NCI-H345 treated with DMSO at 0.1 percent for 48 hours (cell line): ENCODE results near the gene AR.

Experiments
- DNase-seq: peaks from one replicate; lab custom pipeline; 2025; ENCODE audit not compliant: unreplicated experiment; lab: John Stamatoyannopoulos, UW

Gene AR, protein sequence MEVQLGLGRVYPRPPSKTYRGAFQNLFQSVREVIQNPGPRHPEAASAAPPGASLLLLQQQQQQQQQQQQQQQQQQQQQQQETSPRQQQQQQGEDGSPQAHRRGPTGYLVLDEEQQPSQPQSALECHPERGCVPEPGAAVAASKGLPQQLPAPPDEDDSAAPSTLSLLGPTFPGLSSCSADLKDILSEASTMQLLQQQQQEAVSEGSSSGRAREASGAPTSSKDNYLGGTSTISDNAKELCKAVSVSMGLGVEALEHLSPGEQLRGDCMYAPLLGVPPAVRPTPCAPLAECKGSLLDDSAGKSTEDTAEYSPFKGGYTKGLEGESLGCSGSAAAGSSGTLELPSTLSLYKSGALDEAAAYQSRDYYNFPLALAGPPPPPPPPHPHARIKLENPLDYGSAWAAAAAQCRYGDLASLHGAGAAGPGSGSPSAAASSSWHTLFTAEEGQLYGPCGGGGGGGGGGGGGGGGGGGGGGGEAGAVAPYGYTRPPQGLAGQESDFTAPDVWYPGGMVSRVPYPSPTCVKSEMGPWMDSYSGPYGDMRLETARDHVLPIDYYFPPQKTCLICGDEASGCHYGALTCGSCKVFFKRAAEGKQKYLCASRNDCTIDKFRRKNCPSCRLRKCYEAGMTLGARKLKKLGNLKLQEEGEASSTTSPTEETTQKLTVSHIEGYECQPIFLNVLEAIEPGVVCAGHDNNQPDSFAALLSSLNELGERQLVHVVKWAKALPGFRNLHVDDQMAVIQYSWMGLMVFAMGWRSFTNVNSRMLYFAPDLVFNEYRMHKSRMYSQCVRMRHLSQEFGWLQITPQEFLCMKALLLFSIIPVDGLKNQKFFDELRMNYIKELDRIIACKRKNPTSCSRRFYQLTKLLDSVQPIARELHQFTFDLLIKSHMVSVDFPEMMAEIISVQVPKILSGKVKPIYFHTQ

DNA sequence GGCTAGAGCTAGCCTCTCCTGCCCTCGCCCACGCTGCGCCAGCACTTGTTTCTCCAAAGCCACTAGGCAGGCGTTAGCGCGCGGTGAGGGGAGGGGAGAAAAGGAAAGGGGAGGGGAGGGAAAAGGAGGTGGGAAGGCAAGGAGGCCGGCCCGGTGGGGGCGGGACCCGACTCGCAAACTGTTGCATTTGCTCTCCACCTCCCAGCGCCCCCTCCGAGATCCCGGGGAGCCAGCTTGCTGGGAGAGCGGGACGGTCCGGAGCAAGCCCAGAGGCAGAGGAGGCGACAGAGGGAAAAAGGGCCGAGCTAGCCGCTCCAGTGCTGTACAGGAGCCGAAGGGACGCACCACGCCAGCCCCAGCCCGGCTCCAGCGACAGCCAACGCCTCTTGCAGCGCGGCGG is at the start of gene AR:
Gene AR, plus strand, starts transcription at position 204 of the 400 bp plus-strand sequence. CDS start 1,126 bp downstream, outside the sequence.
- DNase-seq: no peak

DNA sequence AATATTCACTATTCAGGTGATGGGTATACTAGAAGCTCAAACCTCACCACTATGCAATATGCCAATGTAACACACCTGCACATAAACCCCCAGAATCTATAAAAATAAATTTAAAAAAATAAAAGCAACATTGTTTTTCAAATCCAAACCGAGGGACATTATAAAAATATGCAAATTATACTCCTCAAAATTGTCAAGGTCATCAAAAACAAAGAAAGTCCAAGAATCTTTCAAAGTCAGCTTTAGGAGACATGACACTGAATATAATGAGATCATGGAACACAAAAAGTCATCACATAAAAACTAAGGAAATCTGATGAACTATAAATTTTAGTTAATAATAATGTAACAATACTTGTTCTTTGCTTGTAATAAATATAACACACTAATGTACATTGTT is 43.2 kb upstream of the AR start:
- no peak for DNase-seq

DNA sequence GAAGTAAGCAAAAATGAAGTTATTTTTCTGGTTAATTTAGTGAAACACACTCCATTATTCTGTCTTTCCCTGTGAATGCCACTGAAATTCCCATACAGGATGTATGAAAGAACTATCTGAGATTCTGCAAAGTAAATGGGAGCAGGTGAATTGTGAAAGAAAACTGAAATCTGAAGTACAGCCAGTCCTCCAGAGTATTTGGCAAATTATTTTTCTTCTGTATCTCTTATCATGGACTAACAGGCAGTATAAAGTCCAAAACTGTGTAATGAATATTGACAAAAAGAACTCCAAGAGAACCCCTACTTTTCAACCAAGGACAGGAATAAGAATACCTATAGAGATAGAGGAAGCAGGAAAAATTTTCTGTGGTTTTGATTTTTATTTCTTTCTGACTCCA is 40.8 kb upstream of the AR start:
- no peak for DNase-seq

DNA sequence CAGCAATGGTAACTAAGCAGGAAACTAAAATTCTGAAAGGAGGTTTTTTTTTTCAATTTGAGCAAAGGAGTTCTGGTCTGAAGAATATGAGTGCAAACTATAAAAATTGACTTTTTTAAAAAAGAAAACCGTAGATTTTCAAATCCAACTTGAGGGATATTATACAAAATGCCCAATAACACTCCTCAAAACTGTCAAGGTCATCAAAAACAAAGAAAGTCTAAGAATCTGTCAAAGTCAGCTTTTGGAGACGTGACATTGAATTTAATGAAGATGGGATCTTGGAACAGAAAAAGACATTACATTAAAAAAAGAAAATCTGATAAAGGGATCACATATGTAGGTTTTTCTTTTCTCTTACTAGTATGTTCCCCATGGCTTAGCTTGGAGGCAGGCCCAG is 40.4 kb upstream of the AR start:
- DNase-seq: no peak

DNA sequence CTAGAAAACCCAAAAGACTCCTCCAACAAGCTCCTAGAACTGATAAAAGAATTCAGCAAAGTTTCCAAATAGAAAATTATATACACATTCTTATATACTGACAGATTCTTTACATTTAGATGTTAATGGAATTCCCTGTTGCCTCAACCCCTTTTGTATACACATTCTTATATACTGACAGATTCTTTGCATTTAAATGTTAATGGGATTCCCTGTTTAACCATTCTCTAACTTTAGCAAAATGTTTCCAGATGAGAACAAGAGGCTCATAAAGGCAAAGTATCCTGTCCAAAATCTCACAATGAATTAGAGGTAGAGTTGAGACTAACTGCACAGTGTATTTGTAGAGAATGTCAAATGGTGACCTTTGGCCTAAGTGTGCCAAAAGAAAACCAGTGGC is 23.1 kb upstream of the AR start:
- DNase-seq: no peak

DNA sequence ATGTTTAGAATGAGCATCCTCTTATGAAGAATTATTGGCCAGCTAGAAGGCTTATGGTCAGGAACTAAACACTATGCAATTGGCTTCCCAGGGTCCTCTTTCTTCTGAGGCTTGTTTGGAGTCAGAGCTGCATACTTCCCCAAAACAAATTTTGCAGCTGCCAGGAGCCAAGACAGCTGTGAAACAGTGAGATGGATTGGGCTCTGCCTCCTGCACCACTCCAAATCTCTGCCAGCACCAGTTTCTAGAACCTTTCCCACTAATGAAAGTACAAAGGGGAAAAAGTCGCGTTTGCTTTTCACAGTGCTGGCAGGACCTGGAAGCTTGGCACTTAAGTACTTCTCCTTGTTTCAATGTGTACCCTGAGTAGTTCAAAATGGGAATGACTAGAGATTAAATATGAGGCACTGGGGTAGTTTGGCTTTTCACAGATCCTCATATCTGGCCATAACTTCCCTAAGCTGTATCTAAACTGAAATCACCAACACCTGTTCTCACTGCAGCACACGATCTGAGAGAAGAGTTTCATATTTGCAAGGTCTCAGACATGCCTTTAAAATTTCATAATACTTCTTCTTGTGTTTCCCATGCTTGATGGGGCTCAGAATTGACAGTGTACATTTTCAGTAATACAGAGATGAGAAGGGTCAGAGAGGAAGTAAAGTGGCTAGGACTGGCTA is 20.7 kb upstream of the AR start:
- no peak for DNase-seq

DNA sequence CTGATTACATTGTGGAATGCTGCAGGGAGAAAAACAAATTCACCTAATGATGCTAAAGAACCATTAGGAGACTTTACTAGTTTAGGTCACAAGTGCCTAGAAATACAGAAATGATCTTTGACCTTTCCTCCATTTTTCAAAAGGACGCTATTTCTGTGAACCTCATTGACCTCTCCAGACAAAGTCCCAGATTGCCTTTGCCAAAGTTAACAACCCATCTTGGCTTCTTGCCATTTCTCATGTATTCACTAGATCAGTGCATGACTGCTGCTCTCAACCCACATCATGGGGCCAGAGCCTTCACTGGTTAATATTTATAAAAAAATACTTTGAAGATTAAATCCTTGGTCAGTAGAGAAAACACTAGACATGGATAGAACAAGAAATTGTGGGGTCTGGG is 19.9 kb upstream of the AR start:
- DNase-seq: no peak

DNA sequence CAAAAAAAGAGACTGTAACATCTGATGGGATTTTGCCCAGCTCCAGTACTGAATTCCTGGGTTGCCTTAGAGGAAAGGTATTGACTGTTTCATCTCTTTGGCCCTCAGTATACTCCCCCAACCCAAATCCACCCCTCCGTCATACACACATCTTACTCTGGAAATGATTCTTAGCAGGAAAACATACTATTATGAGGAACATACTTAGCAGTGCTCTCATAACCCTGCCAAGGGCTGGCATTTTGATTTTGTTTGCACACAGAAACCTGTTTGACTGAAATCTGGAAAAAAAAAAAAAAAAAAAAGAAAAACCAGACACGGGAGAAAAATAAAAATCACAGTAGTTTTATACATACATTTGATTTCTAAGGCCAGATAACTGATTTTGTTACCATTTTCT is 19.4 kb upstream of the AR start:
- DNase-seq: no peak

DNA sequence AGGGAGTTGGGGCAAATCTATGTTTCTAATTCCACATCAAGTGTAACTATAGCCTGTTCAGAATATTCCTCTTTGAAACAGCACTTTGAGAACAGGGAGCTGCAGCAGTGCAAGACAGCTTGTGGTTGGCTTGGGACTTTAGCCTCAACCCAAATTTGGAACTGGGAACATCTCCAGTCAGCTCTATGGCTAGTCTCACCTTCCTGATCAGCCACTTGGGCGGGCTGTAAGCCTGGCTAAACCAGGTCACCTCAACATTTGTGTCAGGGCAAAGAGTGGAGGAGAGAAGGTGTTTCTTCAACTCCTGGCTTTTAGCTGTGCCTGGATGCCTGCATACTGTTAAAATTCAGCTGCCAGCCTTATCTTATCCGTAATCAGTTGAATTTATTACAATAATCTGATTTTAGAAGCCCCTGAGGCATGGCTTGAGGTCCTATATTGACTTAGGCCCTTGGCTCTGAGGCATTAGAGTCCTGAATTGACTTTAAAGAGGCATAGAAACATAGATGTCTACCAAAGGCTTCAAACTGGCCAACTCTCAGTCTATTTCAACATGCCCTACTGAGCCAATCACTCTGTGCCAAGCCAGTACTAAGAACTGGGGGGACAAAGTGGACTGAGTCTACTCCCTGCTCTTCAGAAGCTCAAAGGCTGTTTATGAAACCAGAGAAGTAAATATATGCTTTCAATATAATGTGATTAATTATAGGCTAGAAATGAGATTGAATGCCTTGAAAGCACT is 18.7 kb upstream of the AR start:
- no peak for DNase-seq

DNA sequence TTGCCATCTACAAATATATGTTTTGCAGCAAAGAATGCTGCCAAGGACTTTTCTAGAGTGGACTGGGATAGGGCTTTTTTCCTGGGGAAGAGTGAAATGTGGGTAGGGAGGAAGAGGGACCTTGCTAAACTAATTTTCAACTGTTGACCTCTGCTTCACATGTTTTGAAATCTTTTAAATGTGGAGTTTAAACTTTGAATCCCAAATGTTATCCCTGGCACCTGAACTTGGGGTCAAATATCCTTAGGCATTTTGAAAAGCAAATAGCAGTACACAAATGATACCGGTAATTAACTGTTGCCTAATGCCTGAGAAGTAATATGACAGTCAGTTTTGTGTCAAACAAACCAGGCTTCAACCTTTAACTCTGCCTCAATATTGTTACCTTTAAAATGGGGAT is 7.3 kb upstream of the AR start:
- no peak for DNase-seq

DNA sequence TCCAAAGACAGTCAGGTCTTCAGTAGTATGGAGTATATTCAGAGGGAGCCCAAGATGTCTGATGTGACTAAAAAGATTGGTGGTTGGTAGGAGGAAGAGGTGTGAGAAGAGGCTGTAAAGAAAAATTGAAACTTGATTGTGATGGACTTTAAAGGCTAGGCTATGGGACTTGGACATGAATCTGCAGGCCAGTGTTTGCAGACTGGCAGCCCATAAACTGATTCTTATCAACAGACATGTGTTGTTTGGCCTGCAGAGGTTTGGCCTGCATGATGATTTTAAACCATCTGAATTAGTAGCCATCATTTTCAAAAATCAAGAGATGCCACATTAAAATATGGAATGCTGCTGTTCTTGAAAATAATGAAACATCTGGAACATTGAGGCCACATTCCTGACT is 5.4 kb upstream of the AR start:
- no peak for DNase-seq

DNA sequence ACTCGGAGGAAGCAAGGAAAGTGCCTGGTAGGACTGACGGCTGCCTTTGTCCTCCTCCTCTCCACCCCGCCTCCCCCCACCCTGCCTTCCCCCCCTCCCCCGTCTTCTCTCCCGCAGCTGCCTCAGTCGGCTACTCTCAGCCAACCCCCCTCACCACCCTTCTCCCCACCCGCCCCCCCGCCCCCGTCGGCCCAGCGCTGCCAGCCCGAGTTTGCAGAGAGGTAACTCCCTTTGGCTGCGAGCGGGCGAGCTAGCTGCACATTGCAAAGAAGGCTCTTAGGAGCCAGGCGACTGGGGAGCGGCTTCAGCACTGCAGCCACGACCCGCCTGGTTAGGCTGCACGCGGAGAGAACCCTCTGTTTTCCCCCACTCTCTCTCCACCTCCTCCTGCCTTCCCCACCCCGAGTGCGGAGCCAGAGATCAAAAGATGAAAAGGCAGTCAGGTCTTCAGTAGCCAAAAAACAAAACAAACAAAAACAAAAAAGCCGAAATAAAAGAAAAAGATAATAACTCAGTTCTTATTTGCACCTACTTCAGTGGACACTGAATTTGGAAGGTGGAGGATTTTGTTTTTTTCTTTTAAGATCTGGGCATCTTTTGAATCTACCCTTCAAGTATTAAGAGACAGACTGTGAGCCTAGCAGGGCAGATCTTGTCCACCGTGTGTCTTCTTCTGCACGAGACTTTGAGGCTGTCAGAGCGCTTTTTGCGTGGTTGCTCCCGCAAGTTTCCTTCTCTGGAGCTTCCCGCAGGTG is 637 bp downstream of the AR start:
- no peak for DNase-seq

DNA sequence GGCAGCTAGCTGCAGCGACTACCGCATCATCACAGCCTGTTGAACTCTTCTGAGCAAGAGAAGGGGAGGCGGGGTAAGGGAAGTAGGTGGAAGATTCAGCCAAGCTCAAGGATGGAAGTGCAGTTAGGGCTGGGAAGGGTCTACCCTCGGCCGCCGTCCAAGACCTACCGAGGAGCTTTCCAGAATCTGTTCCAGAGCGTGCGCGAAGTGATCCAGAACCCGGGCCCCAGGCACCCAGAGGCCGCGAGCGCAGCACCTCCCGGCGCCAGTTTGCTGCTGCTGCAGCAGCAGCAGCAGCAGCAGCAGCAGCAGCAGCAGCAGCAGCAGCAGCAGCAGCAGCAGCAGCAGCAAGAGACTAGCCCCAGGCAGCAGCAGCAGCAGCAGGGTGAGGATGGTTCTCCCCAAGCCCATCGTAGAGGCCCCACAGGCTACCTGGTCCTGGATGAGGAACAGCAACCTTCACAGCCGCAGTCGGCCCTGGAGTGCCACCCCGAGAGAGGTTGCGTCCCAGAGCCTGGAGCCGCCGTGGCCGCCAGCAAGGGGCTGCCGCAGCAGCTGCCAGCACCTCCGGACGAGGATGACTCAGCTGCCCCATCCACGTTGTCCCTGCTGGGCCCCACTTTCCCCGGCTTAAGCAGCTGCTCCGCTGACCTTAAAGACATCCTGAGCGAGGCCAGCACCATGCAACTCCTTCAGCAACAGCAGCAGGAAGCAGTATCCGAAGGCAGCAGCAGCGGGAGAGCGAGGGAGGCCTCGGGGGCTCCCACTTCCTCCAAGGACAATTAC is 1.4 kb downstream of the AR start:
- DNase-seq: no peak

DNA sequence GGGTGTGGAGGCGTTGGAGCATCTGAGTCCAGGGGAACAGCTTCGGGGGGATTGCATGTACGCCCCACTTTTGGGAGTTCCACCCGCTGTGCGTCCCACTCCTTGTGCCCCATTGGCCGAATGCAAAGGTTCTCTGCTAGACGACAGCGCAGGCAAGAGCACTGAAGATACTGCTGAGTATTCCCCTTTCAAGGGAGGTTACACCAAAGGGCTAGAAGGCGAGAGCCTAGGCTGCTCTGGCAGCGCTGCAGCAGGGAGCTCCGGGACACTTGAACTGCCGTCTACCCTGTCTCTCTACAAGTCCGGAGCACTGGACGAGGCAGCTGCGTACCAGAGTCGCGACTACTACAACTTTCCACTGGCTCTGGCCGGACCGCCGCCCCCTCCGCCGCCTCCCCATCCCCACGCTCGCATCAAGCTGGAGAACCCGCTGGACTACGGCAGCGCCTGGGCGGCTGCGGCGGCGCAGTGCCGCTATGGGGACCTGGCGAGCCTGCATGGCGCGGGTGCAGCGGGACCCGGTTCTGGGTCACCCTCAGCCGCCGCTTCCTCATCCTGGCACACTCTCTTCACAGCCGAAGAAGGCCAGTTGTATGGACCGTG is 2.2 kb downstream of the AR start:
- no peak for DNase-seq

DNA sequence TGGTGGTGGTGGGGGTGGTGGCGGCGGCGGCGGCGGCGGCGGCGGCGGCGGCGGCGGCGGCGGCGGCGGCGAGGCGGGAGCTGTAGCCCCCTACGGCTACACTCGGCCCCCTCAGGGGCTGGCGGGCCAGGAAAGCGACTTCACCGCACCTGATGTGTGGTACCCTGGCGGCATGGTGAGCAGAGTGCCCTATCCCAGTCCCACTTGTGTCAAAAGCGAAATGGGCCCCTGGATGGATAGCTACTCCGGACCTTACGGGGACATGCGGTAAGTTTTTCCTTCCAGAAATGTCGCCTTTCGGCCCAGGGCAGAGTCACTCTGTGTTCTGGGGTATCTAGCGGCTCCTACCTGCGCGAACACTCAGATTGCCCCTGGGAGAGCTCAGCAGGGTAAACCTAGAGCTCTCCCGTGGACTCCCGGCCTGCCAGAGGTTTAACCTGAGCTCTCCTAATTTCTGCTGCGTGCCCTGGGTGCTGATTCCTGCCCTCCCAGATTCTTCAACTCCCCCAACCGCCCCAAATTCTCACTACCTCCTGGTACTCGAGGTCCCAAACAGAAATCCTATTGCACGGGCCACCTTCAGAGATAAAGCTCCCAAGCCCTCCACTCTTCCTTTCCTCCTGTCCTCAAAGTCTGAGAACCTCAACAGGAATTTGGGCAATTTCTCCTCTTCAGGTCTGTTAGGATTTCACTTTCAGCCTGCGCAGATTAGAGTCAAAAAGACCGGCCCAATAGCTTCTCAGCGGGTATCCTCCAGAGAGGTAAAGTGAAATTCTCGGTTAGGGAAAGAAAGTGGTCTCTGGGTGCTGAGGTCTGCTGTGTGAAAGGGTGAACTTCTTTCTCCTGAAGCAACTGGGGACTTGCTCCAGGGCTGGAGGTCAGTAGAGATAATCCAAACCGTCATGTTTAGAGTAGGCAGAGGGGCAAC is 2.9 kb downstream of the AR start:
- DNase-seq: no peak

DNA sequence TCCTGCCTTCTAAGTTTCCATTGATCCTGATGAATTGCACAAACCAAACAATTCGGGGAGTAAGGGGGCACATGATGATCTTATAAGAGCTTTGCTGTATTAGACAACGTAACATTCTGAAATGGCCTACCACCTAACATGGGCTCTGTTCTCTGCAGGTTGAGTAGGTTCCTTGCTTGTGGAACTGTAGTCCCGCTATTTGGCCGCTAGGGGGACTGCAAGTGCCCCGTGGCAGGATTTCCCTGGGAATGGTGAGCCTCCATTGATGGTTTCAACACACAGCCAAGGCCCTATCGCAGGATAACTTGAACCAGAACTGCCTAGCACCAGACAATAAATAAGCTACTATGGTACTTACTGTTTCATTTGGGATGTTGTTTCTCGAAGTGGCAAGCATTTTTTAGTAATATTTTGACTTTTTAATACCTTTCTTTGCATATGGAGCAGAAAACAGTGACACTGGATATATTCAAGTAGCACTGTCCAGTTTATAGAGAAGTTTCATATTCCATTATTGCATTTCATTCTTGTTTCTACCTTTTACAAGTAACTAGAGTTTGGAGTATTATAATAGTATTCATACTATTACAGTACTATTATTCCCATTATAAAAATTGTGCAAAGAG is 11.9 kb downstream of the AR start:
- no peak for DNase-seq

DNA sequence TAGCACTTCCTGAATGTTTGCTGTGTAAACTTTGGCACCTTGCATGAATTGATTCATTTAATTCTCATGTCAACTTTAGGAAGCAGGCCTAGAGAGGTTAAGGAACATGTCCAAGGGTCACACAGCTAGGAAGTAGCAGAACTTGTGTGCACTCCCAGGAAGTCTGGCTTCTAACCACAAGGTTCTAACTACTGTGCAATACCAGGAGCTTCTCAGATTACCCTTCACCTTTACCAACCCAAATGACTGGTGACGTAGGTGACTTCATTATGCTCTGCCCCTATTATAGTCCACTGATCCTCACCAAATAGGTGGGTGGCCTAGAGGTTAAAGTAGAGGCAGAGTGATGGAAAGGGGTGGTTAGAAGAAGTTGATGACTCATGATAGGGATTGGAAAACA is 14.4 kb downstream of the AR start:
- no peak for DNase-seq
